AG10803 (cell line): ENCODE measurements around the gene SCARB1.

Experiments
- DNase-seq: peaks from one replicate; pipeline ENCODE4 v3.0.0; 2010; ENCODE audit warnings: low read depth
- H3K4me3 ChIP-seq: 2 replicates; pipeline ENCODE4 v1.5.1; 2011; ENCODE audit warnings: mild to moderate bottlenecking, low read length, control low read depth
- CTCF ChIP-seq: conservative IDR thresholded peaks from 2 replicates; pipeline ENCODE4 v1.5.1; 2011; ENCODE audit warnings: mild to moderate bottlenecking, low read length, control low read depth, inconsistent platforms

Gene SCARB1

GRCh38 chr12:124827588-124828184, 36.0 kb downstream of the SCARB1 start:
- no peak for TF ChIP-seq CTCF
- DNase-seq: no peak
- H3K4me3 ChIP-seq: no peak overlapping the region

- H3K4me3 ChIP-seq: no peak overlapping the region
- no peak for DNase-seq
- no peak for TF ChIP-seq CTCF
Observed at GRCh38 chr12:124824195-124824594, 39.5 kb downstream of the SCARB1 start.

- DNase-seq: no peak
- no peak overlapping the region for H3K4me3 ChIP-seq
- no peak for TF ChIP-seq CTCF
Observed at GRCh38 chr12:124823272-124823970, 40.2 kb downstream of the SCARB1 start.

- no peak for DNase-seq
- TF ChIP-seq CTCF: no peak
- H3K4me3 ChIP-seq: no peak overlapping the region
Observed at GRCh38 chr12:124822218-124822617, 41.4 kb downstream of the SCARB1 start.

GRCh38 chr12:124821252-124822200, 42.1 kb downstream of the SCARB1 start:
- H3K4me3 ChIP-seq: no peak overlapping the region
- TF ChIP-seq CTCF: no peak
- DNase-seq: no peak

- TF ChIP-seq CTCF: no peak
- H3K4me3 ChIP-seq: no peak overlapping the region
- DNase-seq: no peak
Observed at GRCh38 chr12:124820199-124820598, 43.5 kb downstream of the SCARB1 start.
